ENCODE data around the gene MDGA2.

The MDGA2 gene

DNA sequence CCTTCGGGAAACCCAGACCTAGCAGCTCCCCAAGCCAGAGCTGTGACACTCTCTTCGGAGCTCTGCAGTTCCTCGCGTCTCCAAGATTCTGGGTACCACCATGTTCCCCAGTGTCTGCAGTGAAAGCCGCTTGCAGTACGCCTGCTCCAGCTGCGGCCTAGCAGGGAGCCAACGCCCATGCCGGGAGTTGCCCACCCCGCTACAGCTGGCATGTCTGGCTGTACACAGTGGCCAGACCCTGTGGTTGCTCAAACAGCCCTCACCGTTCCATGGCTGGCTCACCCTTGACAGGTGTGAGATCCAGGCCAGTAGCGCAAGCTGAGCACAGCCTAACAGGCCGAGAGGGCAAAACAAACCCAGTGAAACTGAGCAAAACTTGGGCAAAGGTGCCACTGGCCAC is 520.0 kb downstream of the MDGA2 start:
- TF ChIP-seq CTCF (conservative IDR thresholded peaks at IDR 0.05; ENCODE audit: low read depth, low read length) = no peak
- no peak overlapping the region for H3K4me3 ChIP-seq (ENCODE audit: low read depth, low read length)
- no peak for DNase-seq (ENCODE audit: low read depth)

DNA sequence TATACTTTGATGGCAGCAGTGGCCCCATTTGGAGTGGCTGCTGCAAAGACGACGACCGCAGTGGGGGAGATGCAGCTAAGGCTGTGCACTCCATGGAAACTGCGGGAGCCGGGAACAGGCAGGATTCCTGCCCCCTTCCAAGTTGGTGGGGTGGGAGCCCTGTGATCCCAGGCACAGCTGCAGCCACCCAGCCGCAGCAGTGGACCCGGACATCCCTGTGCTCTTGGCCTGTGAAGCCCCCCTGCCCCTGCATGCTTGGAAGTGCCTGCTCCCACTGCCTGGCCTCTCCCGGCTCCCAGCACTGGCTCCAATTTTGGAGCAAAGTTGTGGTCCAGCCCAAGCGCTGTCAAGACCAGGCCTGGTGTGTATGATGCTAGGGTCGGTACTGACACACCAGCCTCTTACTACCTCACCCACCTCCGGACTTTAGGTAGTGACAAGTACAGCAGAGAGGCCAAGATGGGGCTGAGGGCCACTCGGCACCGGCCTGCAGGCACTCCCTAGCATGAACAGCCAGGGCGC is 521.1 kb downstream of the MDGA2 start:
- no peak for TF ChIP-seq CTCF (conservative IDR thresholded peaks at IDR 0.05; ENCODE audit: low read depth, low read length)
- no peak overlapping the region for H3K4me3 ChIP-seq (ENCODE audit: low read depth, low read length)
- no peak for DNase-seq (ENCODE audit: low read depth)

- no peak for TF ChIP-seq CTCF (conservative IDR thresholded peaks at IDR 0.05; ENCODE audit: low read depth, low read length)
- H3K4me3 ChIP-seq (ENCODE audit: low read depth, low read length) = no peak overlapping the region
- no peak for DNase-seq (ENCODE audit: low read depth)
These were observed 521.7 kb downstream of the MDGA2 start for GRCh38 chr14:47153746-47154145.

DNA sequence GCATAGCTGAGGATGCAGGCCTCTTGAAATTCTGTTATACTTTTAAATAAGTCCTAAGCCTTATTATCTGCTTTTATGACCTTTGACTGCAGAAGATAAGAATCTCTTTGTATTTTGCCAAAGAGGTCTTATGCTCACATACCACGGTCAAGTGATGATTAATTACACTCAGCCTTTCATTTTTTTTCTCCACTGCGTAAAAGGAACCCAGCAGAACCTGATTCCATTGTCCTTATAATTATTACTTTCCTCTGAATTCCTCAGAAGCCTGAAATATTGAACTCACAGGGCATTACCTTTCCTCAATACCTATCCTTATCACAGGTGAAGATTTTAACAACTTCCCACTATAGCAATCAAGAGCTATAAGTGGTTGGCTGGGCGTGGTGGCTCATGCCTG is 525.1 kb downstream of the MDGA2 start:
- no peak for DNase-seq (ENCODE audit: low read depth)
- H3K4me3 ChIP-seq (ENCODE audit: low read depth, low read length) = no peak overlapping the region
- TF ChIP-seq CTCF (conservative IDR thresholded peaks at IDR 0.05; ENCODE audit: low read depth, low read length) = no peak

GRCh38 chr14:47149326-47149725 is 526.1 kb downstream of the MDGA2 start:
- peak; percentile 2 for DNase-seq (ENCODE audit: low read depth)
- no peak for TF ChIP-seq CTCF (conservative IDR thresholded peaks at IDR 0.05; ENCODE audit: low read depth, low read length)
- no peak overlapping the region for H3K4me3 ChIP-seq (ENCODE audit: low read depth, low read length)

- DNase-seq (ENCODE audit: low read depth) = no peak
- no peak overlapping the region for H3K4me3 ChIP-seq (ENCODE audit: low read depth, low read length)
- no peak for TF ChIP-seq CTCF (conservative IDR thresholded peaks at IDR 0.05; ENCODE audit: low read depth, low read length)
These were observed 526.7 kb downstream of the MDGA2 start for GRCh38 chr14:47148686-47149085.

- H3K4me3 ChIP-seq (ENCODE audit: low read depth, low read length) = no peak overlapping the region
- TF ChIP-seq CTCF (conservative IDR thresholded peaks at IDR 0.05; ENCODE audit: low read depth, low read length) = no peak
- no peak for DNase-seq (ENCODE audit: low read depth)
These were observed 554.8 kb downstream of the MDGA2 start for GRCh38 chr14:47120645-47121044.
